TTC549 (cell line): ENCODE results near the gene MICALL1.
"Not testable (repeated sequence)": the region's sequence is repeated elsewhere in the genome, so short reads cannot be mapped to it uniquely, and the experiment has no call there.

Experiments
- FAIRE-seq: peaks from 2 replicates; lab custom pipeline; 2012; peaks lifted over from hg19 to GRCh38; lab: Jason Lieb, UNC

The MICALL1 gene

GRCh38 chr22:37965940-37966664, 60.0 kb downstream of the MICALL1 start:
- FAIRE-seq, result no peak

- FAIRE-seq, result no peak
Measured at GRCh38 chr22:37967147-37967546, 61.0 kb downstream of the MICALL1 start.

GRCh38 chr22:37967637-37968451, 61.7 kb downstream of the MICALL1 start:
- no peak for FAIRE-seq

GRCh38 chr22:37968452-37969251, 62.6 kb downstream of the MICALL1 start:
- FAIRE-seq, result no peak

- FAIRE-seq, result no peak
Measured at GRCh38 chr22:37970864-37971263, 64.8 kb downstream of the MICALL1 start.

- no peak for FAIRE-seq
Measured at GRCh38 chr22:37971475-37972434, 65.7 kb downstream of the MICALL1 start.

GRCh38 chr22:37972527-37972926, 66.4 kb downstream of the MICALL1 start:
- FAIRE-seq, result no peak

- FAIRE-seq, result no peak
Measured at GRCh38 chr22:37973271-37974170, 67.4 kb downstream of the MICALL1 start.

GRCh38 chr22:37975153-37975552, 69.1 kb downstream of the MICALL1 start:
- FAIRE-seq, result no peak

- not testable (repeated sequence) for FAIRE-seq
Measured at GRCh38 chr22:37976022-37976421, 69.9 kb downstream of the MICALL1 start.

GRCh38 chr22:37976547-37976946, 70.5 kb downstream of the MICALL1 start:
- no peak for FAIRE-seq

GRCh38 chr22:37979782-37980181, 73.7 kb downstream of the MICALL1 start:
- FAIRE-seq, result no peak

- FAIRE-seq, result no peak
Measured at GRCh38 chr22:37981282-37982011, 75.3 kb downstream of the MICALL1 start.

GRCh38 chr22:37982151-37982785, 76.2 kb downstream of the MICALL1 start:
- FAIRE-seq, result no peak

GRCh38 chr22:37982938-37983859, 77.1 kb downstream of the MICALL1 start:
- no peak for FAIRE-seq

- FAIRE-seq, result no peak
Measured at GRCh38 chr22:37983860-37984791, 78.0 kb downstream of the MICALL1 start, which contains the start of gene SOX10. SOX10 (minus strand) TSS chr22:37984555; CDS start chr22:37983784, 771 bp downstream.

- FAIRE-seq, result no peak
Measured at GRCh38 chr22:37985050-37985585, 79.0 kb downstream of the MICALL1 start.
